Measurements from ENCODE around the gene SERP2.

GRCh38 chr13:44365899-44366298 is 7.7 kb upstream of the SERP2 start:
- TF ChIP-seq CTCF (IDR thresholded peaks at IDR 0.05) (no peak), POLR2A (IDR thresholded peaks at IDR 0.05) (no peak)
